ENCODE results near the gene CCNYL1.
"Not testable (repeated sequence)": the region's sequence is repeated elsewhere in the genome, so short reads cannot be mapped to it uniquely, and the experiment has no call there.

The CCNYL1 gene

GRCh38 chr2:207704078-207704477, 7.4 kb upstream of the CCNYL1 start:
- Histone ChIP-seq H3K9ac (ENCODE audit: low read length) (no peak overlapping the region), H3K27ac (ENCODE audit: low read length) (no peak overlapping the region), H3K36me3 (ENCODE audit: control insufficient read depth, low read depth, low read length) (no peaks in the 10 kb centered on the region), H3K4me1 (ENCODE audit: control insufficient read depth, low read depth, low read length) (peaks cover 4% of the 10 kb centered on the region), H3K4me3 (ENCODE audit: low read length) (no peak overlapping the region), H3K9me3 (ENCODE audit: control insufficient read depth, low read depth, low read length) (no peaks in the 10 kb centered on the region), H3K27me3 (ENCODE audit: control insufficient read depth, insufficient read depth, low read length) (no peaks in the 10 kb centered on the region)

DNA sequence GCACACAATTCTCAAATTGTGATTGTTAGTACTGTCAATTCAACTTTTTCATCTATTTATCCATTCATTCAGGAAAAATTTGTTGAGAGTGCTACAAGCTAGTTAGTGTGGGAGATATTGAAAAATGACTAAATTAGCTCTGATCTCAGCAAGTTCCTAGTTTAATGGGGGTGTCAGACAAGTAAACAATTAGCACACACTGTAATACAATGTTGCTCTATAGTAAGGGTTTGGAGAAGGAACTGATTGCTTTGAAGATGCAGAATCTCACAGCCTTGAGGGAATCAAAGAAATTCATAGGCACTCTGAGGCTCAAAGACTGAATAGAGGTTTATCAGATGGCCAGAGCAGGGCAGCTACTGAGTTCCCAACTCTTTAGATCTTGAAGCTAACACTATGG, 6.8 kb upstream of the CCNYL1 start:
- Histone ChIP-seq H3K9ac (ENCODE audit: low read length) (no peak overlapping the region), H3K36me3 (ENCODE audit: control insufficient read depth, low read depth, low read length) (no peaks in the 10 kb centered on the region), H3K27ac (ENCODE audit: low read length) (no peak overlapping the region), H3K4me3 (ENCODE audit: low read length) (no peak overlapping the region), H3K27me3 (ENCODE audit: control insufficient read depth, insufficient read depth, low read length) (no peaks in the 10 kb centered on the region), H3K4me1 (ENCODE audit: control insufficient read depth, low read depth, low read length) (peaks cover 4% of the 10 kb centered on the region), H3K9me3 (ENCODE audit: control insufficient read depth, low read depth, low read length) (no peaks in the 10 kb centered on the region)

GRCh38 chr2:207706936-207707860, 4.2 kb upstream of the CCNYL1 start:
- no peaks in the 10 kb centered on the region for H3K9me3 ChIP-seq (ENCODE audit: control insufficient read depth, low read depth, low read length)
- no peak overlapping the region for H3K4me3 ChIP-seq (ENCODE audit: low read length)
- H3K36me3 ChIP-seq (ENCODE audit: control insufficient read depth, low read depth, low read length) = no peaks in the 10 kb centered on the region
- no peak overlapping the region for H3K27ac ChIP-seq (ENCODE audit: low read length)
- no peak overlapping the region for H3K9ac ChIP-seq (ENCODE audit: low read length)
- H3K4me1 ChIP-seq (ENCODE audit: control insufficient read depth, low read depth, low read length) = peaks cover 9% of the 10 kb centered on the region
- no peaks in the 10 kb centered on the region for H3K27me3 ChIP-seq (ENCODE audit: control insufficient read depth, insufficient read depth, low read length)

GRCh38 chr2:207711750-207712530, 500 bp downstream of the CCNYL1 start:
- peak overlapping the region; percentile 77 for H3K4me3 ChIP-seq (ENCODE audit: low read length)
- H3K27ac ChIP-seq (ENCODE audit: low read length) = no peak overlapping the region
- no peaks in the 10 kb centered on the region for H3K9me3 ChIP-seq (ENCODE audit: control insufficient read depth, low read depth, low read length)
- H3K36me3 ChIP-seq (ENCODE audit: control insufficient read depth, low read depth, low read length) = peaks cover 3% of the 10 kb centered on the region
- H3K27me3 ChIP-seq (ENCODE audit: control insufficient read depth, insufficient read depth, low read length) = no peaks in the 10 kb centered on the region
- peaks cover 13% of the 10 kb centered on the region for H3K4me1 ChIP-seq (ENCODE audit: control insufficient read depth, low read depth, low read length)
- H3K9ac ChIP-seq (ENCODE audit: low read length) = peak overlapping the region; percentile 72

DNA sequence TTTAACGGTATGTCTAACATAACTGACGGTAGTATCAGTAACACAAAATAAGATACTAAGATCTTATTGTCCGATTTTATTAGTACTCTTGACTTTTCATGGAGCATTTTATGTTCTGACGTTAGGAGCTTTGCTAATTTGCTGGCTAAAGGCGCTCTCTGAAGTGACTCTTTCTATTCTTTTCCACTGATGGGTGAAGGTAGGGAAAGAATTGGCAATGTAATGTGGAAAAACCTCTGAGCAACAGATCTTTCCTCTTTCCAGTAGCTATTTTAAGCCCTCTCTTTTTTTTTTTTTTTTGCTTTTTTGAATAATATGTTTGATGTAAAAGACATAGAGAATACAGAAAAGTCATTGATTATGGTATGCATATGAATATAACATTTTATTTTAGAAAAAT, 4.6 kb downstream of the CCNYL1 start:
- H3K27me3 ChIP-seq (ENCODE audit: control insufficient read depth, insufficient read depth, low read length) = no peaks in the 10 kb centered on the region
- no peaks in the 10 kb centered on the region for H3K9me3 ChIP-seq (ENCODE audit: control insufficient read depth, low read depth, low read length)
- H3K4me3 ChIP-seq (ENCODE audit: low read length) = no peak overlapping the region
- H3K4me1 ChIP-seq (ENCODE audit: control insufficient read depth, low read depth, low read length) = peaks cover 4% of the 10 kb centered on the region
- H3K36me3 ChIP-seq (ENCODE audit: control insufficient read depth, low read depth, low read length) = peaks cover 3% of the 10 kb centered on the region
- no peak overlapping the region for H3K9ac ChIP-seq (ENCODE audit: low read length)
- H3K27ac ChIP-seq (ENCODE audit: low read length) = no peak overlapping the region

- H3K27ac ChIP-seq (ENCODE audit: low read length) = no peak overlapping the region
- no peaks in the 10 kb centered on the region for H3K27me3 ChIP-seq (ENCODE audit: control insufficient read depth, insufficient read depth, low read length)
- no peak overlapping the region for H3K4me3 ChIP-seq (ENCODE audit: low read length)
- no peak overlapping the region for H3K9ac ChIP-seq (ENCODE audit: low read length)
- peaks cover 3% of the 10 kb centered on the region for H3K36me3 ChIP-seq (ENCODE audit: control insufficient read depth, low read depth, low read length)
- H3K9me3 ChIP-seq (ENCODE audit: control insufficient read depth, low read depth, low read length) = no peaks in the 10 kb centered on the region
- H3K4me1 ChIP-seq (ENCODE audit: control insufficient read depth, low read depth, low read length) = peaks cover 3% of the 10 kb centered on the region
Observed at GRCh38 chr2:207718521-207718920, 7.1 kb downstream of the CCNYL1 start.

GRCh38 chr2:207719008-207719407, 7.6 kb downstream of the CCNYL1 start:
- H3K27me3 ChIP-seq (ENCODE audit: control insufficient read depth, insufficient read depth, low read length) = no peaks in the 10 kb centered on the region
- no peak overlapping the region for H3K27ac ChIP-seq (ENCODE audit: low read length)
- H3K9ac ChIP-seq (ENCODE audit: low read length) = no peak overlapping the region
- no peaks in the 10 kb centered on the region for H3K9me3 ChIP-seq (ENCODE audit: control insufficient read depth, low read depth, low read length)
- no peak overlapping the region for H3K4me3 ChIP-seq (ENCODE audit: low read length)
- H3K36me3 ChIP-seq (ENCODE audit: control insufficient read depth, low read depth, low read length) = peaks cover 3% of the 10 kb centered on the region
- H3K4me1 ChIP-seq (ENCODE audit: control insufficient read depth, low read depth, low read length) = no peaks in the 10 kb centered on the region

DNA sequence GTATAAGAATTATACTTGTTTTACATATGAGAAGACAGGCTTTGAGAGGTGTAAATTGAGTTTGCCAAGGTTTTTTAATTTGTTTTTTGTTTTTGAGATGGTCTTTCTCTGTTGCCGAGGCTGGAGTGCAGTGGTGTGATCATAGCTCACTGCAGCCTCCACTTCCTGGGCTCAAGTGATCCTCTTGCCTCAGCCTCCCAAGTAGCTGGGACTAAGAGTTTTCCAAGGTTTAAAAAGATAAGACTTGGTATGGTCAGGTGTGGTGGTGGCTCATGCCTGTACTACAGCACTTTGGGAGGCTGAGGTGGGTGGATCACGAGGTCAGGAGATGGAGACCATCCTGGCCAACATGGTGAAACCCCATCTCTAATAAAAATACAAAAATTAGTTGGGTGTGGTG, 8.2 kb downstream of the CCNYL1 start:
- H3K9ac ChIP-seq (ENCODE audit: low read length); H3K27ac ChIP-seq (ENCODE audit: low read length); H3K27me3 ChIP-seq (ENCODE audit: control insufficient read depth, insufficient read depth, low read length); H3K36me3 ChIP-seq (ENCODE audit: control insufficient read depth, low read depth, low read length); H3K4me1 ChIP-seq (ENCODE audit: control insufficient read depth, low read depth, low read length); H3K9me3 ChIP-seq (ENCODE audit: control insufficient read depth, low read depth, low read length); H3K4me3 ChIP-seq (ENCODE audit: low read length): not testable (repeated sequence)

DNA sequence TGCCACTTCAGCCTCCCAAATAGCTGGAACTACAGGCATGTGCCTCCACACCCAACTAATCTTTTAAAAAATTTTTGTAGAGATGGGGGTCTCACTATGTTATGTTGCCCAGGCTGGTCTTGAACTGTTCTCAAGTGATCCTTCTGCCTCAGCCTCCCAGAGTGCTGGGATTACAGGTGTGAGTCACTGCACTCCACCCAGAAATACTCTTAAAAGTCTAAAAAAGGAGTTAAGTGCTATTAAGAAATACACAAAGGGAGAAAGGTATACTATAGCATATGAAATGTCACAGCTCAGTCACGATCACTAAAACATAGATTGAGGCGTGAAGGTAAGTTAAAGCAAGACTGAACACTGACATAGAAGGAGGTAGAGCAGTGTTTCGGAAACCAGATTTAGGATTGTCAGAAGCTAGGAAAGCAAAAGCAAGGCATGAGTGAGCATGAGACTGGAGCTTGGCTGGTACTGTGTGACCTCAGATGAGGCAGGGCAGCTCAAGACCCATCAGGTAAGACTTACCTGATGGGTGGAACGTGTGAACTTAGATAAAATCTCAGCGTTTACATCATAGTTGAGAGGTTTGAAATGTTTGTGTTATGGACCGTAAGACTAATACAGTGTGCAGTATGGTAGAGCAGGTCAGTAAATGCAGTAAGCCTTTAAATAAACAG, 9.2 kb downstream of the CCNYL1 start:
- Histone ChIP-seq H3K27ac (ENCODE audit: low read length) (no peak overlapping the region), H3K4me1 (ENCODE audit: control insufficient read depth, low read depth, low read length) (no peaks in the 10 kb centered on the region), H3K4me3 (ENCODE audit: low read length) (no peak overlapping the region), H3K27me3 (ENCODE audit: control insufficient read depth, insufficient read depth, low read length) (no peaks in the 10 kb centered on the region), H3K9me3 (ENCODE audit: control insufficient read depth, low read depth, low read length) (no peaks in the 10 kb centered on the region), H3K36me3 (ENCODE audit: control insufficient read depth, low read depth, low read length) (no peaks in the 10 kb centered on the region), H3K9ac (ENCODE audit: low read length) (no peak overlapping the region)

GRCh38 chr2:207722773-207723424, 11.5 kb downstream of the CCNYL1 start:
- Histone ChIP-seq H3K9me3 (ENCODE audit: control insufficient read depth, low read depth, low read length) (no peaks in the 10 kb centered on the region), H3K4me3 (ENCODE audit: low read length) (no peak overlapping the region), H3K4me1 (ENCODE audit: control insufficient read depth, low read depth, low read length) (no peaks in the 10 kb centered on the region), H3K36me3 (ENCODE audit: control insufficient read depth, low read depth, low read length) (peaks cover 3% of the 10 kb centered on the region), H3K9ac (ENCODE audit: low read length) (no peak overlapping the region), H3K27ac (ENCODE audit: low read length) (no peak overlapping the region), H3K27me3 (ENCODE audit: control insufficient read depth, insufficient read depth, low read length) (no peaks in the 10 kb centered on the region)

- not testable (repeated sequence) for H3K27ac ChIP-seq (ENCODE audit: low read length); H3K4me1 ChIP-seq (ENCODE audit: control insufficient read depth, low read depth, low read length); H3K27me3 ChIP-seq (ENCODE audit: control insufficient read depth, insufficient read depth, low read length); H3K4me3 ChIP-seq (ENCODE audit: low read length); H3K36me3 ChIP-seq (ENCODE audit: control insufficient read depth, low read depth, low read length); H3K9ac ChIP-seq (ENCODE audit: low read length); H3K9me3 ChIP-seq (ENCODE audit: control insufficient read depth, low read depth, low read length)
Observed at GRCh38 chr2:207723425-207723787, 12.0 kb downstream of the CCNYL1 start.

Data from iPS-18a (cell line).